GM12865 (cell line): ENCODE results near the gene TPPP2.

Experiments used
- DNase-seq: peaks from one replicate; pipeline ENCODE4 v3.0.0; 2010; ENCODE audit warnings: low read depth
- H3K4me3 ChIP-seq: 2 replicates; pipeline ENCODE4 v1.5.1; 2011; ENCODE audit warnings: mild to moderate bottlenecking, low read depth, low read length, control low read depth
- TF ChIP-seq, protein P1 (sequence below): IDR thresholded peaks from 2 replicates; pipeline ENCODE4 v1.5.1; 2011; ENCODE audit warnings: low read length, control low read depth, low read depth, inconsistent platforms; ENCODE audit not compliant: insufficient read depth; ENCODE audit errors: missing control alignments

TPPP2 gene

GRCh38 chr14:21043387-21043973 is 13.5 kb downstream of the TPPP2 start:
- DNase-seq = no peak
- no peak overlapping the region for H3K4me3 ChIP-seq
- TF ChIP-seq, protein P1, sequence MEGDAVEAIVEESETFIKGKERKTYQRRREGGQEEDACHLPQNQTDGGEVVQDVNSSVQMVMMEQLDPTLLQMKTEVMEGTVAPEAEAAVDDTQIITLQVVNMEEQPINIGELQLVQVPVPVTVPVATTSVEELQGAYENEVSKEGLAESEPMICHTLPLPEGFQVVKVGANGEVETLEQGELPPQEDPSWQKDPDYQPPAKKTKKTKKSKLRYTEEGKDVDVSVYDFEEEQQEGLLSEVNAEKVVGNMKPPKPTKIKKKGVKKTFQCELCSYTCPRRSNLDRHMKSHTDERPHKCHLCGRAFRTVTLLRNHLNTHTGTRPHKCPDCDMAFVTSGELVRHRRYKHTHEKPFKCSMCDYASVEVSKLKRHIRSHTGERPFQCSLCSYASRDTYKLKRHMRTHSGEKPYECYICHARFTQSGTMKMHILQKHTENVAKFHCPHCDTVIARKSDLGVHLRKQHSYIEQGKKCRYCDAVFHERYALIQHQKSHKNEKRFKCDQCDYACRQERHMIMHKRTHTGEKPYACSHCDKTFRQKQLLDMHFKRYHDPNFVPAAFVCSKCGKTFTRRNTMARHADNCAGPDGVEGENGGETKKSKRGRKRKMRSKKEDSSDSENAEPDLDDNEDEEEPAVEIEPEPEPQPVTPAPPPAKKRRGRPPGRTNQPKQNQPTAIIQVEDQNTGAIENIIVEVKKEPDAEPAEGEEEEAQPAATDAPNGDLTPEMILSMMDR = no peak

- TF ChIP-seq, protein P1 = no peak
Observed at GRCh38 chr14:21043974-21044618, 14.1 kb downstream of the TPPP2 start.

GRCh38 chr14:21047378-21047781 is 17.4 kb downstream of the TPPP2 start:
- DNase-seq = no peak
- TF ChIP-seq, protein P1 = no peak
- H3K4me3 ChIP-seq = no peak overlapping the region

More at GRCh38 chr14:21043974-21044618, 14.1 kb downstream of the TPPP2 start:
- DNase-seq = no peak
- H3K4me3 ChIP-seq = no peak overlapping the region

- TF ChIP-seq, protein P1 = no peak
- DNase-seq = no peak
- H3K4me3 ChIP-seq = no peak overlapping the region
Observed at GRCh38 chr14:21048638-21049037, 18.6 kb downstream of the TPPP2 start.

DNA sequence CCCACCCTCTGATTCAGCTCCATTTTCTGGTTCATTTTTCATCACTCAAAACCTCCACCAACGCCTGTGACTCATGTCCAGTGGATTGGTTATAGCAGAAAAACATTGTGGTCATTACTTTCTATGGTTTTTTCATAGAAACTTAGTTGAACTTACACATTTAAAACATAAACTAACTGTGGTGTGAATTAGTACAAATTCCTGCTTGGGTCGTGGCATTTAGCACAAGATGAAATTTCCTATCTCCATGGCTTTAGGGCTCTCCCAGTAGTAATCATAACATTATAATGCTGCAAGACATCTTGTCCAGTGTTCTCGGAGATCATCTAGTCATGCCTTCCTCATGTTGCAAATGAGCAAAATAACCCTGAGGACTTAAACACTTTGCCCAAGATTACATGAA is 19.3 kb downstream of the TPPP2 start:
- no peak overlapping the region for H3K4me3 ChIP-seq
- DNase-seq = no peak
- TF ChIP-seq, protein P1 = no peak

DNA sequence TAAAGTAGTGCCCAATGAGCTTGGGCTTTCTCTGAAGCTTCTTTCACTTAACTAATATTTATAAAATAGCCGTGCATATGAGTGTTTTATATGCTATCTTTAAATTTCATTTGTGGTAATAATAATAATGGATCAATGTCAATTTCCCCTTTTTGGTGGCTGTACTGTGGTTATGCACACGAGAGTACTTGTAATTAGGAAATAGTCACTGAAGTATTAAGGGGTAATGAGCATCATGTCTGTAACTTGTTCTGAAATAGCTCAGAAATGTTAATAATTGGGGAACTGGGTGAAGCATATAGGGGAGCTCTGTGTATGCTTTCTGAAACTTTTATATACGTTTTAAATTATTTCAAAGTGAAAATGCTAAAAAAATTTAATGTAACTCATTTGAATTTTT is 20.6 kb downstream of the TPPP2 start:
- TF ChIP-seq, protein P1 = no peak
- no peak for DNase-seq
- no peak overlapping the region for H3K4me3 ChIP-seq
